Heart left ventricle (tissue), 16 donors: ENCODE results near the gene TMEM39A. TPM values are rescaled to one million over a fixed set of nuclear protein-coding genes. Genes with fewer than 3 reads are reported as not detected.

Experiments used
- ATAC-seq, 4 donors: fragments of 200-7000 bp; cut with Tn5 transposase; one replicate each; pipeline ENCODE4 v1.9.1; 2020 to 2022; ENCODE audit warnings: moderate library complexity in 4 of 4, mild to moderate bottlenecking in 3 of 4, moderate number of reproducible peaks in 1 of 4
- DNase-seq, 5 donors: peaks; one replicate each; pipeline ENCODE4 v3.0.0-alpha.2; 2020
- H3K27ac ChIP-seq, 12 donors: fragments of 200-600 bp; sonication (generic) in 4 of 12; one replicate each; pipeline versions ENCODE4 v1.5.0 to v1.8.0; 2016 to 2022; ENCODE audit warnings: mild to moderate bottlenecking in 2 of 12
- H3K27me3 ChIP-seq, 9 donors: fragments of 200-600 bp; sonication (generic) in 2 of 9; one replicate each; pipeline versions ENCODE4 v1.5.1 to v1.8.0; 2016 to 2022; ENCODE audit warnings: mild to moderate bottlenecking in 3 of 9
- H3K36me3 ChIP-seq, 9 donors: fragments of 200-600 bp; sonication (generic) in 2 of 9; one replicate each; pipeline versions ENCODE4 v1.5.0 to v1.8.0; 2018 to 2022; ENCODE audit warnings: mild to moderate bottlenecking in 2 of 9
- H3K4me1 ChIP-seq, 12 donors: fragments of 200-600 bp; sonication (generic) in 4 of 12; one replicate each; pipeline versions ENCODE4 v1.5.0 to v1.8.0; 2016 to 2022; ENCODE audit warnings: mild to moderate bottlenecking in 3 of 12
- H3K4me3 ChIP-seq, 12 donors: fragments of 200-600 bp; sonication (generic) in 4 of 12; one replicate each; pipeline versions ENCODE4 v1.5.0 to v1.8.0; 2017 to 2022; ENCODE audit warnings: mild to moderate bottlenecking in 9 of 12, moderate library complexity in 4 of 12
- H3K9me3 ChIP-seq, 12 donors: fragments of 200-600 bp; sonication (generic) in 4 of 12; one replicate each; pipeline versions ENCODE4 v1.5.0 to v1.8.0; 2016 to 2022; ENCODE audit warnings: mild to moderate bottlenecking in 1 of 12
- POLR2A ChIP-seq, 2 donors: fragments of 450-650 bp; IDR thresholded peaks; one replicate each; pipeline ENCODE4 v1.6.1; 2017; ENCODE audit warnings: antibody characterized with exemption in 2 of 2, mild to moderate bottlenecking in 2 of 2, moderate library complexity in 2 of 2
- WGBS, 4 donors: extraction: QIAGEN DNeasy Blood & Tissue Kit in 2 of 4; methylation state at CpG; one replicate each; pipeline versions ENCODE4 v1.1.5 to v1.1.7; 2013 to 2018; 5-methylcytosine and 5-hydroxymethylcytosine counted together
- intact Hi-C, 10 donors: fragments of 100-400 bp; cut with DNase I; formaldehyde crosslinking; loops; one replicate each; pipeline versions ENCODE4 v1.11.1 to v1.14.2; 2022
- polyA plus RNA-seq, 2 donors: library from polyadenylated mRNA; stranded (reverse); fragments of 200-250 nt; gene quantifications; one replicate each; pipeline ENCODE4 v1.2.3, GENCODE V29; 2013
- total RNA-seq, 9 donors: library from RNA; depleted of rRNA in 2 of 9; stranded (reverse); fragments of >200 nt in 2 of 9; fragmentation: NEBNext Ultra II Directional in 3 of 9; extraction: Animal tissue kit (Norgen Biotek cat#: 25700) in 3 of 9; gene quantifications; one replicate each; pipeline versions ENCODE4 v1.1.0 to v1.2.4, GENCODE V29; 2016 to 2023
- TF ChIP-seq, protein P1 (sequence below), 12 donors: fragments of 200-600 bp; sonication (generic) in 4 of 12; IDR thresholded peaks; one replicate each; pipeline versions ENCODE4 v1.5.0 to v1.8.0; 2018 to 2022; ENCODE audit warnings: antibody characterized with exemption in 12 of 12, mild to moderate bottlenecking in 5 of 12
- donor health status: ischemic (EF 13 %, LVEDD 7.1; RV severe dilation, severe dysfunction).
- donor health status: healthy with polysubstance abuse.
- donor health status: DM: no; HTN: yes; CAD: no.
- donor health status: DM: no; HTN: no; CAD: no.
- donor health status: ischemic (EF 25% LVEDD 6.9; RV normal size, moderate dysfunction).
- donor health status: ischemic (EF 25% LVEDD 5.7; RV mildly dilated, moderate dysfunction).
- donor health status: healthy.
- donor health status: DM: yes; HTN: yes; CAD: no.
- donor health status: ischemic (EF 35%, LVEDD 5.7; RV mildly dilated, moderate dysfunction).
- donor health status: nonischemic (EF 11% LVEDD 7.7; RV severe dilation, severe dysfunction).
- donor health status: DM: yes; HTN: yes; CAD: no.
- donor health status: PGD.
- donor health status: ischemic (EF 29% LVEDD 5.4; RV normal size, mild dysfunction).
- donor health status: nonischemic (EF 23%, LVEDD 6.1; RV moderate dilation, normal function).

The TMEM39A gene
- total and polyA plus RNA-seq, 11 donors, result 4.8 to 21.0 (median 15.6) TPM

DNA sequence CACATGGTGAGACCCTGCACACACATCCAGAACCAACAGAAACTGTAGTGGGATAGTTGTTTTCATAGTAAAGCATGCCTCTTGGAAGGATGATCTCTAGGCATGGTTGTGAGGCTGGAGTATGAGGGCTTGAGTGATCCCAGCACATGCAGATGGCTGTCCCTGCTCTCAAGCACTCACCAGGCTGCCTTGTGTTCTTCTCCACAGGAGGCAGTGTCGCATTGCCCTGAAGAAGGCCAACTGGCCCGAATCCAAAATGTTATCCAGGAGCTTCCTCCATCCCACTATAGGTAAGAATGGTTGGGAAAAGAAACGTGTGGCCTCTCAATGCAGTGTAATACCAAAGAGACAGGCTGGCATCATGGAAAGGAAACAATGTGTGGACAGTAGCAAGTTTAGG is 82.7 kb downstream of the TMEM39A start:
- H3K27me3 ChIP-seq, result no peaks in the 10 kb centered on the region
- TF ChIP-seq, protein P1, sequence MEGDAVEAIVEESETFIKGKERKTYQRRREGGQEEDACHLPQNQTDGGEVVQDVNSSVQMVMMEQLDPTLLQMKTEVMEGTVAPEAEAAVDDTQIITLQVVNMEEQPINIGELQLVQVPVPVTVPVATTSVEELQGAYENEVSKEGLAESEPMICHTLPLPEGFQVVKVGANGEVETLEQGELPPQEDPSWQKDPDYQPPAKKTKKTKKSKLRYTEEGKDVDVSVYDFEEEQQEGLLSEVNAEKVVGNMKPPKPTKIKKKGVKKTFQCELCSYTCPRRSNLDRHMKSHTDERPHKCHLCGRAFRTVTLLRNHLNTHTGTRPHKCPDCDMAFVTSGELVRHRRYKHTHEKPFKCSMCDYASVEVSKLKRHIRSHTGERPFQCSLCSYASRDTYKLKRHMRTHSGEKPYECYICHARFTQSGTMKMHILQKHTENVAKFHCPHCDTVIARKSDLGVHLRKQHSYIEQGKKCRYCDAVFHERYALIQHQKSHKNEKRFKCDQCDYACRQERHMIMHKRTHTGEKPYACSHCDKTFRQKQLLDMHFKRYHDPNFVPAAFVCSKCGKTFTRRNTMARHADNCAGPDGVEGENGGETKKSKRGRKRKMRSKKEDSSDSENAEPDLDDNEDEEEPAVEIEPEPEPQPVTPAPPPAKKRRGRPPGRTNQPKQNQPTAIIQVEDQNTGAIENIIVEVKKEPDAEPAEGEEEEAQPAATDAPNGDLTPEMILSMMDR (IDR thresholded peaks at IDR 0.05), result peak in 3 of 12 donors; percentile 14 to 18 (median 15)
- TF ChIP-seq POLR2A (IDR thresholded peaks at IDR 0.05), result no peak
- DNase-seq (no peak), ATAC-seq (peak in 3 of 4 donors; percentile 18 to 44 (median 25))
- no peak overlapping the region for H3K4me3 ChIP-seq
- whole genome bisulfite sequencing, 4 donors, result 44 to 62% (median 51%) methylated on average over 3 of the region's 3 CpGs
- peaks cover 3 to 83% (median 78%) of the 10 kb centered on the region in 9 donors for H3K36me3 ChIP-seq
- intact Hi-C loops, result loop anchor here in 2 of 10 donors (10.0 kb wide), 2 partner anchors 106 to 496 kb away; no protein-coding TSS in a partner anchor
- H3K27ac ChIP-seq, result no peak overlapping the region
- no peaks in the 10 kb centered on the region for H3K9me3 ChIP-seq
- H3K4me1 ChIP-seq, result peaks cover 0 to 8% (median 0%) of the 10 kb centered on the region in 12 donors

Other genes with a start within 250 kb of the TMEM39A start
- 10 to 100 TPM in 6 of 9 donors, 1 to 10 TPM in 3; 8.1 to 15.9 (median 10.6) TPM for gene B4GALT4, start 222.7 kb downstream of the TMEM39A start, total RNA-seq
- gene B4GALT4, start 222.7 kb downstream of the TMEM39A start, polyA plus RNA-seq, result 10 to 100 TPM; 13.0 to 14.0 TPM
- 10 to 100 TPM; 29.8 to 79.1 (median 37.8) TPM for gene ARHGAP31, start 169.2 kb downstream of the TMEM39A start, total RNA-seq
- gene ARHGAP31, start 169.2 kb downstream of the TMEM39A start, polyA plus RNA-seq, result 10 to 100 TPM; 10.4 to 28.6 TPM
- 10 to 100 TPM in 2 of 9 donors, 1 to 10 TPM in 7; 2.2 to 17.5 (median 5.9) TPM for gene POGLUT1, start 5.3 kb upstream of the TMEM39A start, total RNA-seq
- gene POGLUT1, start 5.3 kb upstream of the TMEM39A start, polyA plus RNA-seq, result 10 to 100 TPM in 1 of 2 donors, 1 to 10 TPM in 1; 4.0 to 20.8 TPM
- 100 to 1,000 TPM in 8 of 9 donors, 10 to 100 TPM in 1; 78.6 to 297 (median 224) TPM for gene TIMMDC1, start 34.9 kb upstream of the TMEM39A start, total RNA-seq
- 100 to 1,000 TPM; 132 to 134 TPM for gene TIMMDC1, start 34.9 kb upstream of the TMEM39A start, polyA plus RNA-seq
- 1 to 10 TPM in 1 of 9 donors, under 1 TPM in 5, not detected in 3; 0.22 to 4.4 (median 0.39) TPM for gene CD80, start 96.0 kb upstream of the TMEM39A start, total RNA-seq
- under 1 TPM; 0.12 to 0.19 TPM for gene CD80, start 96.0 kb upstream of the TMEM39A start, polyA plus RNA-seq
- 10 to 100 TPM in 6 of 9 donors, 1 to 10 TPM in 3; 9.7 to 17.5 (median 11.5) TPM for gene ADPRH, start 115.9 kb upstream of the TMEM39A start, total RNA-seq
- 10 to 100 TPM in 1 of 2 donors, 1 to 10 TPM in 1; 5.0 to 14.2 TPM for gene ADPRH, start 115.9 kb upstream of the TMEM39A start, polyA plus RNA-seq
- 10 to 100 TPM in 1 of 9 donors, 1 to 10 TPM in 6, under 1 TPM in 2; 0.58 to 23.8 (median 1.8) TPM for gene PLA1A, start 134.3 kb upstream of the TMEM39A start, total RNA-seq
- gene PLA1A, start 134.3 kb upstream of the TMEM39A start, polyA plus RNA-seq, result 1 to 10 TPM in 1 of 2 donors, under 1 TPM in 1; 0.86 to 2.6 TPM
- 100 to 1,000 TPM; 573 to 947 (median 768) TPM for gene POPDC2, start 197.0 kb upstream of the TMEM39A start, total RNA-seq
- gene POPDC2, start 197.0 kb upstream of the TMEM39A start, polyA plus RNA-seq, result 1,000 to 10,000 TPM in 1 of 2 donors, 100 to 1,000 TPM in 1; 511 to 1,022 TPM
- 100 to 1,000 TPM in 5 of 9 donors, 10 to 100 TPM in 4; 73.8 to 173 (median 112) TPM for gene COX17, start 213.8 kb upstream of the TMEM39A start, total RNA-seq
- 100 to 1,000 TPM; 176 to 728 TPM for gene COX17, start 213.8 kb upstream of the TMEM39A start, polyA plus RNA-seq
- gene CFAP91, start 239.4 kb upstream of the TMEM39A start, total RNA-seq, result 1 to 10 TPM in 3 of 9 donors, under 1 TPM in 5, not detected in 1; 0.16 to 1.9 (median 0.56) TPM
- under 1 TPM; 0.19 to 0.21 TPM for gene CFAP91, start 239.4 kb upstream of the TMEM39A start, polyA plus RNA-seq